Measurements from ENCODE around the gene RAB19. TPM values are rescaled to one million over a fixed set of nuclear protein-coding genes. Genes with fewer than 3 reads are reported as not detected.

Gene RAB19
- total and polyA plus RNA-seq, 2 of the 13 experiments (the other 11 are each of a cell fraction or from before 2014, with no cell fraction given): 0.31 TPM; not detected in 1

DNA sequence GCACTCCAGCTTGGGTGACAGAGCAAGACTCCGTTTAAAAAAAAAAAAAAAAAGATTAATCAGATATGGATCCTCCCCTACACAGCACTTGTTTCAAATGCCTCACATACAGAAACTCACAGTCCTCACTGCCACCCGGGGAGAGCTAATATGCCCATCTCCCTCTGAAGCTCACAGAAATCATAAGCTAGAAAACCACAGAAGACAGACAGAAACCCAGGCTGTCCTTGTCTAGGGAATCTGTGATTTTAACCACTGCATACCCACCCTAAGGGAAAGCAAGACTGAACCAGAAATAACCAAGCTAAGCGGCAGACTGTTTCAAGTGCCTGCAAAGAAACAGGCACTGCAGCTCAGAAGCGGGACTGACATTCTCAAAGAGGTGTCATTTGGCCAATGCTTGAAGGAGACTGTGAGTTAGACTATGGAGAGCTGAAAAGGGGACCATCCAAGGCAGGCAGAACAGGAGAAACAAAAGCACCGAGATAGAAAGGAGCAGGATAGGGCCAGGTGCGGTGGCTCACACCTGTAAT lies 43.1 kb upstream of the RAB19 start:
- Histone ChIP-seq H3K4me3 (replicated peaks in 1 of 3; ENCODE audit: insufficient read depth in 1 of 3, low read depth in 2 of 3, low read length in 3 of 3) (no peak overlapping the region), H4K20me1 (ENCODE audit: insufficient read depth, low read length) (no peaks in the 10 kb centered on the region), H3K36me3 (replicated peaks in 1 of 2; ENCODE audit: control insufficient read depth in 1 of 2, insufficient read depth in 2 of 2, low read length in 2 of 2) (peaks cover 3 to 12% of the 10 kb centered on the region in 2 experiments; a peak in 3 of 5 replicates), H3K27me3 (ENCODE audit: control insufficient read depth in 1 of 2, insufficient read depth in 2 of 2, low read length in 2 of 2) (no peaks in the 10 kb centered on the region), H3K79me2 (ENCODE audit: insufficient read depth, low read length) (no peaks in the 10 kb centered on the region), H3K27ac (ENCODE audit: extremely low read length, insufficient read depth, low read length) (no peak overlapping the region), H3K9ac (ENCODE audit: insufficient read depth, low read depth, low read length) (no peak overlapping the region), H3K4me1 (ENCODE audit: insufficient read depth, low read length) (no peaks in the 10 kb centered on the region), H3K9me3 (ENCODE audit: low read length) (no peaks in the 10 kb centered on the region), H3K4me2 (ENCODE audit: low read depth, low read length) (no peak overlapping the region), H2AFZ (ENCODE audit: low read length) (no peak overlapping the region)
- no peak for TF ChIP-seq SP4 (CRISPR knock-in tag; IDR thresholded peaks at IDR 0.05)
- peak; percentile 64; the same call in 1 of the 2 replicates for TF ChIP-seq ZNF7 (CRISPR knock-in tag; IDR thresholded peaks at IDR 0.05)
- ChIA-PET POLR2A (no interaction called here), CTCF (ENCODE audit: low intra/inter-chr PET ratio, low total read pairs) (no interaction called here)
- DNase-seq (ENCODE audit: low spot score) (no peak), FAIRE-seq (no peak), ATAC-seq (no peak)
- no TSS peak for BruUV-seq (replicated peaks)
- intact Hi-C loops (cut with micrococcal nuclease; ENCODE audit: unreplicated experiment): no loop called here
- in situ Hi-C loops (cut with HindIII; ENCODE audit: extremely low pct_ligation_motif_present, low pct_unique_long_range_greater_than_20kb): no loop called here
- 95% methylated on average over 6 of the region's 6 CpGs for WGBS (ENCODE audit: low lambda C conversion rate)

DNA sequence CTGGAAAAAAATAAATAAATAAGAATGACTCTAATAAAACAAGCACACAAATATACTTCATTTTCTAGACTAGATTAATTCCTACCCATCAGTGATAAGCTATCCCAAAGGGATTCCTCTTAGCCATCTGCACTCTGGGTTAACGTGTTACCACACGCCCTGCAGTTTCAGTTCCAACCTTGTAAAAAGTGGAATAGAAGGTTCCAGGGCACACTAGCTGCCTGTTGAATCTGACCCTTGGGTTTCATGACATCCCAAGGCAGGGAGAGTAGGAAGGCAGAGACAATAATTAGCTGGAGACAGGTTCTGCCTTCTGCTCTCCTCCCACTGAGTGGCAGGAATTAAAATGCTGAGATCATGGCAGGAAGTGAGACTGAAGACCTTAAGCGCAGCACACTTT lies 39.0 kb upstream of the RAB19 start:
- in situ Hi-C loops (cut with HindIII; ENCODE audit: extremely low pct_ligation_motif_present, low pct_unique_long_range_greater_than_20kb) (no loop called here), intact Hi-C loops (cut with micrococcal nuclease; ENCODE audit: unreplicated experiment) (no loop called here)
- ATAC-seq: no peak
- Histone ChIP-seq H3K36me3 (replicated peaks in 1 of 2; ENCODE audit: control insufficient read depth in 1 of 2, insufficient read depth in 2 of 2, low read length in 2 of 2) (peaks cover 1 to 3% of the 10 kb centered on the region in 2 experiments; a peak in 2 of 5 replicates), H3K79me2 (ENCODE audit: insufficient read depth, low read length) (no peaks in the 10 kb centered on the region), H3K27me3 (ENCODE audit: control insufficient read depth in 1 of 2, insufficient read depth in 2 of 2, low read length in 2 of 2) (no peaks in the 10 kb centered on the region; a peak in 1 of 5 replicates), H3K4me2 (ENCODE audit: low read depth, low read length) (no peak overlapping the region), H3K4me1 (ENCODE audit: insufficient read depth, low read length) (no peaks in the 10 kb centered on the region), H3K9me3 (ENCODE audit: low read length) (no peaks in the 10 kb centered on the region), H3K9ac (ENCODE audit: insufficient read depth, low read depth, low read length) (no peak overlapping the region), H3K27ac (ENCODE audit: extremely low read length, insufficient read depth, low read length) (no peak overlapping the region), H4K20me1 (ENCODE audit: insufficient read depth, low read length) (no peaks in the 10 kb centered on the region), H2AFZ (ENCODE audit: low read length) (no peak overlapping the region), H3K4me3 (replicated peaks in 1 of 3; ENCODE audit: insufficient read depth in 1 of 3, low read depth in 2 of 3, low read length in 3 of 3) (no peak overlapping the region)
- CTCF ChIA-PET (ENCODE audit: low intra/inter-chr PET ratio, low total read pairs): no interaction called here
- DNase-seq (ENCODE audit: low spot score): no peak
- no TSS peak for BruUV-seq (replicated peaks)
- WGBS (ENCODE audit: low lambda C conversion rate): 100% methylated on average over 3 of the region's 3 CpGs
- no peak for FAIRE-seq
- POLR2A ChIA-PET: no interaction called here
- TF ChIP-seq PRDM15 (CRISPR knock-in tag; IDR thresholded peaks at IDR 0.05) (no peak), DPF2 (CRISPR knock-in tag; IDR thresholded peaks at IDR 0.05; ENCODE audit: borderline replicate concordance, low read depth) (no peak), PRPF4 (IDR thresholded peaks at IDR 0.05; ENCODE audit: low read depth, low read length, poor library complexity, severe bottlenecking) (no peak), GLMP (CRISPR knock-in tag; IDR thresholded peaks at IDR 0.05; ENCODE audit: borderline replicate concordance) (no peak), ZFX (CRISPR knock-in tag; IDR thresholded peaks at IDR 0.05; ENCODE audit: low read depth) (no peak), ZNF431 (CRISPR knock-in tag; IDR thresholded peaks at IDR 0.05; ENCODE audit: borderline replicate concordance, low read depth) (no peak), PBX2 (CRISPR knock-in tag; IDR thresholded peaks at IDR 0.05) (no peak)
- TF ChIP-seq, protein P1, sequence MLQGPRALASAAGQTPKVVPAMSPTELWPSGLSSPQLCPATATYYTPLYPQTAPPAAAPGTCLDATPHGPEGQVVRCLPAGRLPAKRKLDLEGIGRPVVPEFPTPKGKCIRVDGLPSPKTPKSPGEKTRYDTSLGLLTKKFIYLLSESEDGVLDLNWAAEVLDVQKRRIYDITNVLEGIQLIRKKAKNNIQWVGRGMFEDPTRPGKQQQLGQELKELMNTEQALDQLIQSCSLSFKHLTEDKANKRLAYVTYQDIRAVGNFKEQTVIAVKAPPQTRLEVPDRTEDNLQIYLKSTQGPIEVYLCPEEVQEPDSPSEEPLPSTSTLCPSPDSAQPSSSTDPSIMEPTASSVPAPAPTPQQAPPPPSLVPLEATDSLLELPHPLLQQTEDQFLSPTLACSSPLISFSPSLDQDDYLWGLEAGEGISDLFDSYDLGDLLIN (CRISPR knock-in tag; IDR thresholded peaks at IDR 0.05; ENCODE audit: borderline replicate concordance): no peak

All from HepG2 (cell line).